GM12801 (cell line): Measurements from ENCODE around the gene E2F1.

ENCODE experiments used
- CTCF ChIP-seq: IDR thresholded peaks from one replicate; pipeline ENCODE4 v1.5.1; 2011; ENCODE audit warnings: control low read depth; ENCODE audit not compliant: insufficient read length; ENCODE audit errors: extremely low read depth

Gene E2F1

GRCh38 chr20:33635341-33635740 is 50.8 kb downstream of the E2F1 start:
- TF ChIP-seq CTCF: no peak

GRCh38 chr20:33630507-33630906 is 55.7 kb downstream of the E2F1 start:
- TF ChIP-seq CTCF: no peak

GRCh38 chr20:33629979-33630378 is 56.2 kb downstream of the E2F1 start:
- TF ChIP-seq CTCF: no peak

DNA sequence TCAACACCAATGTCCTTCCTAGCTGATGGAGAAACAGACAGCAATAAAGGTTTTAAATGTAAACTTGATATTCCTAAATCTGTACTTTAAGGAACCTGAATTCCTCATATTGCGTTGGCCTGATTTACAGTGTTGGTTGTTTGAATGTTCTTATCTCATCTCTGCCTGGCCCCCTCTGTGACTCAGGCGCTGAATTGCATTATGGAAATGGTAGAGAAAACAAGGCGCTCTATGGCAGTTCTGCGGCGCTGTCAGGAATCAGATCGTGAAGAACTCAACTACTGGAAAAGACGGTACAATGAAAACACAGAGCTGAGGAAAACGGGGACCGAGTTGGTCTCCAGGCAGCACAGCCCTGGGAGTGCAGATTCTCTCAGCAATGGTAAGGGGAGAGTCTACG is 56.7 kb downstream of the E2F1 start:
- no peak for TF ChIP-seq CTCF

GRCh38 chr20:33627577-33628216 is 58.5 kb downstream of the E2F1 start:
- TF ChIP-seq CTCF: no peak

- TF ChIP-seq CTCF: no peak
Observed at GRCh38 chr20:33626190-33626589, 60.0 kb downstream of the E2F1 start.
